ENCODE measurements around the gene ZBTB20. TPM values are rescaled to one million over a fixed set of nuclear protein-coding genes. Genes with fewer than 3 reads are reported as not detected.

ZBTB20 gene
- total RNA-seq, 1 donor from 2014 or later, result 21.4 TPM

DNA sequence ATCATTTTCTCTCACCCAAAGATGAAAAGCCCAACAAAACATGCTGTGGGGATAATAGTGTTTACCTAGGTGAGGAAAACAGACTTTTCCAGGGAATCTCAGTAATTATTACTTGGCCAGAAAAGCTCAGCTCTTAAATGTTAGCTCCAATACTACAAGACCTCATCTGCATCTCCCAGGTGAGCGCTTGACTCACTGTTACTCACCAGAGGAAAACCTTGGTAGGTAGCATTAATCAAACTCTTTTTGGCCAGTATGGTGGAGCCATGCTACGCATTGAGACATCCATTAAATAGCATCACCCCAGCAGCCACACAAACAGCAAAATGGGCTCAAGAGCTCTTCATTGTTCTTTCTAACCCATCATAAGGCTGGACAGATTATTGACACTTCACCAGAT, 754.3 kb downstream of the ZBTB20 start:
- no peak overlapping the region for H3K27ac ChIP-seq (ENCODE audit: low read depth, low read length)
- no peak overlapping the region for H3K9ac ChIP-seq (ENCODE audit: low read length)
- no peak overlapping the region for H3K4me3 Mint-ChIP-seq (ENCODE audit: unreplicated experiment)
- H3K4me2 ChIP-seq (ENCODE audit: low read length), result no peak overlapping the region
- H3K4me1 Mint-ChIP-seq (ENCODE audit: low read depth, unreplicated experiment), result no peaks in the 10 kb centered on the region
- no peak for DNase-seq (ENCODE audit: low read depth)
- no peaks in the 10 kb centered on the region for H4K20me1 ChIP-seq (ENCODE audit: insufficient read depth, low read length)
- no peak overlapping the region for H2AFZ ChIP-seq (ENCODE audit: low read depth, low read length)
- no peaks in the 10 kb centered on the region for H3K27me3 Mint-ChIP-seq (ENCODE audit: low read depth, unreplicated experiment)
- H3K36me3 ChIP-seq (ENCODE audit: insufficient read depth, low read length), result no peaks in the 10 kb centered on the region
- FAIRE-seq, result no peak
- TF ChIP-seq CTCF (IDR thresholded peaks at IDR 0.05; ENCODE audit: insufficient read depth, low read depth, low read length) (no peak), EZH2 (IDR thresholded peaks at IDR 0.05; ENCODE audit: insufficient read depth, low read length) (no peak)
- no peaks in the 10 kb centered on the region for H3K9me3 Mint-ChIP-seq (ENCODE audit: unreplicated experiment)
- H3K27ac Mint-ChIP-seq (ENCODE audit: unreplicated experiment), result no peak overlapping the region
- no peaks in the 10 kb centered on the region for H3K9me3 ChIP-seq (ENCODE audit: insufficient read depth, low read depth, low read length)
- H3K79me2 ChIP-seq (ENCODE audit: insufficient read depth, low read length), result peaks cover 3% of the 10 kb centered on the region
- no peaks in the 10 kb centered on the region for H3K4me1 ChIP-seq (ENCODE audit: insufficient read depth, low read length)
- peaks cover 5% of the 10 kb centered on the region for H3K36me3 Mint-ChIP-seq (ENCODE audit: low read depth, unreplicated experiment)
- no peaks in the 10 kb centered on the region for H3K27me3 ChIP-seq (ENCODE audit: insufficient read depth, low read length)
- H3K4me3 ChIP-seq (ENCODE audit: insufficient read depth, low read depth, low read length), result no peak overlapping the region

DNA sequence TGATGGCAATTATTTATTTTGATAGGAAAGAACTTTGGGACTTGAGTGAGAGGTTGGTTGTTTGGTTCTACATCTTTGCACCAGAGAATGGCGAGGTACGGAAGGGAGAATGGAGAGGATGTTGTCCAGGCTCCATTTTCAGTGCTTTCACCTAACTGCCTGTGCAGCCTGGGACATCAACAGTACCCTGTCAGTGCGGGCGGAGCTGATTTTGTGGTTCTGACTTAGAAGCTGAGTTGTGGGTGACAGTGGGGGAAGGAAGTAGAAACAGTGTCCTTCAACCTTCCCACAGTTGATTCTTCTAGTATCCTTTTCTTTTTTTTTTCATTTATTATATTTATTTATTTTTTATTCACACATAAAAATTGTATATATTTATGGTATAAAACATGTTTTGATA, 757.9 kb downstream of the ZBTB20 start:
- Histone ChIP-seq H3K4me3 (ENCODE audit: insufficient read depth, low read depth, low read length) (no peak overlapping the region), H3K4me1 (ENCODE audit: insufficient read depth, low read length) (peaks cover 4% of the 10 kb centered on the region), H3K79me2 (ENCODE audit: insufficient read depth, low read length) (peaks cover 3% of the 10 kb centered on the region), H3K27me3 (ENCODE audit: insufficient read depth, low read length) (no peaks in the 10 kb centered on the region), H3K27ac (ENCODE audit: low read depth, low read length) (no peak overlapping the region), H4K20me1 (ENCODE audit: insufficient read depth, low read length) (no peaks in the 10 kb centered on the region), H2AFZ (ENCODE audit: low read depth, low read length) (no peak overlapping the region), H3K9me3 (ENCODE audit: insufficient read depth, low read depth, low read length) (no peaks in the 10 kb centered on the region), H3K9ac (ENCODE audit: low read length) (no peak overlapping the region), H3K36me3 (ENCODE audit: insufficient read depth, low read length) (peaks cover 3% of the 10 kb centered on the region), H3K4me2 (ENCODE audit: low read length) (no peak overlapping the region)
- H3K9me3 Mint-ChIP-seq (ENCODE audit: unreplicated experiment), result no peaks in the 10 kb centered on the region
- no peaks in the 10 kb centered on the region for H3K27me3 Mint-ChIP-seq (ENCODE audit: low read depth, unreplicated experiment)
- peaks cover 5% of the 10 kb centered on the region for H3K36me3 Mint-ChIP-seq (ENCODE audit: low read depth, unreplicated experiment)
- H3K4me3 Mint-ChIP-seq (ENCODE audit: unreplicated experiment), result no peak overlapping the region
- H3K4me1 Mint-ChIP-seq (ENCODE audit: low read depth, unreplicated experiment), result peaks cover 2% of the 10 kb centered on the region
- FAIRE-seq (no peak), DNase-seq (ENCODE audit: low read depth) (no peak)
- TF ChIP-seq EZH2 (IDR thresholded peaks at IDR 0.05; ENCODE audit: insufficient read depth, low read length), result no peak
- no peak for TF ChIP-seq CTCF (IDR thresholded peaks at IDR 0.05; ENCODE audit: insufficient read depth, low read depth, low read length)
- H3K27ac Mint-ChIP-seq (ENCODE audit: unreplicated experiment), result no peak overlapping the region

GRCh38 chr3:114384558-114384903, 762.6 kb downstream of the ZBTB20 start:
- no peaks in the 10 kb centered on the region for H3K9me3 ChIP-seq (ENCODE audit: insufficient read depth, low read depth, low read length)
- Mint-ChIP-seq H3K4me3 (ENCODE audit: unreplicated experiment) (no peak overlapping the region), H3K4me1 (ENCODE audit: low read depth, unreplicated experiment) (peaks cover 15% of the 10 kb centered on the region), H3K9me3 (ENCODE audit: unreplicated experiment) (no peaks in the 10 kb centered on the region), H3K36me3 (ENCODE audit: low read depth, unreplicated experiment) (peaks cover 7% of the 10 kb centered on the region), H3K27me3 (ENCODE audit: low read depth, unreplicated experiment) (no peaks in the 10 kb centered on the region), H3K27ac (ENCODE audit: unreplicated experiment) (no peak overlapping the region)
- H3K4me2 ChIP-seq (ENCODE audit: low read length), result peak overlapping the region; percentile 89
- H3K27me3 ChIP-seq (ENCODE audit: insufficient read depth, low read length), result no peaks in the 10 kb centered on the region
- no peaks in the 10 kb centered on the region for H3K79me2 ChIP-seq (ENCODE audit: insufficient read depth, low read length)
- FAIRE-seq (no peak), DNase-seq (ENCODE audit: low read depth) (no peak)
- peaks cover 3% of the 10 kb centered on the region for H3K36me3 ChIP-seq (ENCODE audit: insufficient read depth, low read length)
- TF ChIP-seq CTCF (IDR thresholded peaks at IDR 0.05; ENCODE audit: insufficient read depth, low read depth, low read length) (no peak), EZH2 (IDR thresholded peaks at IDR 0.05; ENCODE audit: insufficient read depth, low read length) (no peak)
- no peaks in the 10 kb centered on the region for H4K20me1 ChIP-seq (ENCODE audit: insufficient read depth, low read length)
- peak overlapping the region; percentile 82 for H3K9ac ChIP-seq (ENCODE audit: low read length)
- peak overlapping the region; percentile 68 for H3K27ac ChIP-seq (ENCODE audit: low read depth, low read length)
- peaks cover 25% of the 10 kb centered on the region for H3K4me1 ChIP-seq (ENCODE audit: insufficient read depth, low read length)
- H3K4me3 ChIP-seq (ENCODE audit: insufficient read depth, low read depth, low read length), result peak overlapping the region; percentile 45
- H2AFZ ChIP-seq (ENCODE audit: low read depth, low read length), result peak overlapping the region; percentile 26
